Measurements from ENCODE around the gene SNX32.

The SNX32 gene

DNA sequence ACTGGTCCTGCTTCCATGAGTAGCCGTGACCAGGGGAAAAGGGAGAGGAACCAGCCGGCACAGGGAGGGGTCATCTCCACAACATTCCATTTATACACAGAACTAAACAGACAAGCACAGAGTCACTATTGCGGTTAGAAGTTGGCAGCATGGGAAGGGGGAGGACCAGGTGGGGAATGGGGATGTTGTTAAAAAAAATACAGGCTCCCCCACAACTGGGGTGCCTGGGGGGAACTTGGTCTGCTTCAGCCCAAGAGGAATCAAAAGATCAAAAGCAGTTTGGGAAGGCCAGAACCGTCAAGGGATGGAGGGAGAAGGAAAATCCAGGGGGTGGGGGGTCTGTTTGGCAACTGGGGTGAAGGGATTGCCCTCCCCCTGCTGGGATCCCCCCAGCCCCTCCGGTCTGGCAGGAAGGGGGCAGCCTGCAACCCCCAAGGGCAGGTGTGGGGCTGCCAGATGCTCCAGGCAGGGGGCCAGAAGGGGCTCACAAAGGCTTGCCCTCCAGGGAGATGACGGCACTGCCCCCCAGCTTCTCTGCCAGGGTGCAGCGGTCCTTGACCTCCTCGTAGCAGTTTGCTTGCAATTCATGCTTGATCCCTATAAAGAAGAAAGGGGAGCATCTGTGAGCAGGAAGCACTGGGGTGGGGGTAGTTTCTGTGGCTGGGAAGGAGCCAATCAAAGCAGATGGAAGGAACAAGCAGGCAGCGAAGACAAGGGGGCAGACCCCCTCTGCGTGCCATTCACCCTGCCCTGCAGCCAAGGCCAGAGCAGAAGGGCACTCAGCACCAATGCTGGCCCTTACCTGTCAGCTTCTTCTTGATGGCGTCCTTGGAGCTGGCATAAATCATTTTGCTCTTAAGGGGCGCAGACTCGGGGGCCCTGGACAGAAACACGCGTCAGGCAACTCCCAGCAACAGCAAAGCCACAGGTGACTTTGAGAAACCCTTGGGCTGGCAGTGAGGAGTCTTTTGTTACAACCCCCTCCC, 21.4 kb downstream of the SNX32 start:
- no peak for DNase-seq (ENCODE audit: low read depth, low spot score)

GRCh38 chr11:65855927-65856363, 22.2 kb downstream of the SNX32 start:
- peak; percentile 1 for DNase-seq (ENCODE audit: low read depth, low spot score)

GRCh38 chr11:65856689-65857499, 23.1 kb downstream of the SNX32 start:
- peak; percentile 83 for DNase-seq (ENCODE audit: low read depth, low spot score)

GRCh38 chr11:65857500-65857852, 23.7 kb downstream of the SNX32 start:
- DNase-seq (ENCODE audit: low read depth, low spot score), result no peak

- peak; percentile 100 for DNase-seq (ENCODE audit: low read depth, low spot score)
These were observed 24.3 kb downstream of the SNX32 start, which contains the start of gene CFL1 for GRCh38 chr11:65857853-65858680. Gene CFL1 (minus strand): TSS chr11:65858180. CDS start chr11:65858099, 81 bp downstream.

- DNase-seq (ENCODE audit: low read depth, low spot score), result peak; percentile 43
These were observed 24.9 kb downstream of the SNX32 start for GRCh38 chr11:65858681-65859087.

- peak; percentile 100 for DNase-seq (ENCODE audit: low read depth, low spot score)
These were observed 25.5 kb downstream of the SNX32 start for GRCh38 chr11:65859095-65859811.

DNA sequence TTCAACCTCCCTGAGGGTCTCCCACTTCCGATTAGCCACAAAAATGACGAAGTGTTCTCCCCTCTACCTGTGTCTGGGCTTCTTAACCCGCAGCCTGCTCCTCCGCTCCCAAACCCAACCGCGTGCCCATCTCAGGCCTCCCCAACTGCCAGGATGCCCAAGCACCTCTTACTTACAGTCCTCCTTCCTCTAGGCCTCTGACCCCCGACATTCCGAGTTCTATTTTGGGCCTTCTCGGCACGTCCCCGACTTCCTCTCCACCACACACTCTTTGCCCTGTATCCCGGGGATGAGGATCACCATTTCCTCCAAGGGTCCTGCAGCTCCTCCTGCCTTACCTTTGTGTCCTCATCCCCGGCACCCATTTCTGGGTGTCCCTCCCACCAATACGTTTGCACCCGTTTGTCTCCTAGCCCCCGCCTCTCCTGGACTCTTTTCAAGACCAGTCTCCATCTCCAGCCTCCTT, 26.1 kb downstream of the SNX32 start:
- no peak for DNase-seq (ENCODE audit: low read depth, low spot score)

DNA sequence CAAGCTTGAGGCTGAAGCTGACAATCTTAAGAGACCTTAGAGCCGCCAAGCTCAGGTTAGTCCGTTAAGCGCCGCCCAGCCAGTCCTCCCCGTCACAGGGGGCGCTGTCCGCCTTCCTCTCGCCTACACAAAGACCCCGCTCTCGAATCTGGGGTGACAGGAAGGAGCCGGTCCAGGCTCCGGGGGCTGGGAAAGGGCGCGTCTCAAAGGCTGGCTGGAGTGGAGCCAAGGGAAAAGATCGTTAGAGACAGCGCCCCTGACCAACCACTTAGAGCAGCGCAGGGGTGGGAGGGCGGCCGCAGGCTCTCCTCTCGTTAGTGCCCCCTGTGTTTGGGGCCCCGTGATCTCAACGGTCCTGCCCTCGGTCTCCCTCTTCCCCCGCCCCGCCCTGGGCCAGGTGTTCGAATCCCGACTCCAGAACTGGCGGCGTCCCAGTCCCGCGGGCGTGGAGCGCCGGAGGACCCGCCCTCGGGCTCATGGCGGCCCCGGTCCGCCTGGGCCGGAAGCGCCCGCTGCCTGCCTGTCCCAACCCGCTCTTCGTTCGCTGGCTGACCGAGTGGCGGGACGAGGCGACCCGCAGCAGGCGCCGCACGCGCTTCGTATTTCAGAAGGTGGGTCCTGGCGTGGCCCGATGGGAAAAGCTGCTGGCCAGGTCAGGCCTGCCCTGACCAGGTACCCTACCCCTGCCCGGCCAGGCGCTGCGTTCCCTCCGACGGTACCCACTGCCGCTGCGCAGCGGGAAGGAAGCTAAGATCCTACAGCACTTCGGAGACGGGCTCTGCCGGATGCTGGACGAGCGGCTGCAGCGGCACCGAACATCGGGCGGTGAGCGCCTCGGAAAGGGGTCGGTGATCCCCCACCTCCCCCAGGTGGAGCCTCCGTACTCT, 26.8 kb downstream of the SNX32 start, which contains the start of gene MUS81:
Gene MUS81, plus strand, starts transcription at position 156 of the 887 bp plus-strand sequence. Its CDS starts 321 bp downstream, at position 477.
- DNase-seq (ENCODE audit: low read depth, low spot score), result peak; percentile 99

DNA sequence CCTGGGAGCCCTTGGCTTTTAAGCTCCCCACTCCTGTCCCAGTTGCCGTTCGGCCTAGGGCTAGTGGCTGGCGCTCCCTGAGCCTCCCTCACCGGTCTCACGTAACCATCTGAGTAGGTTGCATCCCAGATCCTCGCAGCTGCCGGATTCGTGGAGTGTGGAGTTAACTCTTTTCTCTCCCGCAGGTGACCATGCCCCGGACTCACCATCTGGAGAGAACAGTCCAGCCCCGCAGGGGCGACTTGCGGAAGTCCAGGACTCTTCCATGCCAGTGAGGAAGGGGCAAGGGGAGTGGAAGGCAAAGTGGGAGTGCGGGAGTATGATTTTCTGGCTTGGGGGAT, 27.4 kb downstream of the SNX32 start:
- DNase-seq (ENCODE audit: low read depth, low spot score), result peak; percentile 30

DNA sequence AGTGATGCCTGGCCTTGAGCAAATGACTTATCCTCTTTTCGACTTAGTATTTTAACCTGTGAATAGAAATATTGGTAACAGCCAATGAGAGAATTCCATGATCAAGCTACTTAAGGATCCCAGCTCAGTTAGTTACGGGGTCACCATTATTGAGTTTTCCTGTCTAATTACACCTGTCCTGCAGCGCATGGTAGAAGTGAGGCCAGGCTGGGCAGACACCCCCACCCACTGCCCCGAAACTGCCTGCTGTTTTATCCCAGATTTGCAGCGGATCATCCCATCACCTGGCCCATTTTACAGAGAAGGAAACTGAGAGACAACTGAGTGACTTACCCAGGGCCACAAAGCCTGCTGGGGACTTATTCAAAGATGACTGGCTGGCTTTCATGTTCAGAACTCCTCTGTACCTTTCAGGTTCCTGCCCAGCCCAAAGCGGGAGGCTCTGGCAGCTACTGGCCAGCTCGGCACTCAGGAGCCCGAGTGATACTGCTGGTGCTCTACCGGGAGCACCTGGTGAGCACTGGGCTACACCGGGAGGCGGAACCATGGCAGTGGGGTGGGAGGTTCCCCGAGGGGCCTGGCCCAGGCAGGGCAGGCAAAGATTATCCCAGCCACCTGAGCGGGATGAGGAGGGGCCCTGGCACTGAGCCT, 27.9 kb downstream of the SNX32 start:
- DNase-seq (ENCODE audit: low read depth, low spot score), result no peak

DNA sequence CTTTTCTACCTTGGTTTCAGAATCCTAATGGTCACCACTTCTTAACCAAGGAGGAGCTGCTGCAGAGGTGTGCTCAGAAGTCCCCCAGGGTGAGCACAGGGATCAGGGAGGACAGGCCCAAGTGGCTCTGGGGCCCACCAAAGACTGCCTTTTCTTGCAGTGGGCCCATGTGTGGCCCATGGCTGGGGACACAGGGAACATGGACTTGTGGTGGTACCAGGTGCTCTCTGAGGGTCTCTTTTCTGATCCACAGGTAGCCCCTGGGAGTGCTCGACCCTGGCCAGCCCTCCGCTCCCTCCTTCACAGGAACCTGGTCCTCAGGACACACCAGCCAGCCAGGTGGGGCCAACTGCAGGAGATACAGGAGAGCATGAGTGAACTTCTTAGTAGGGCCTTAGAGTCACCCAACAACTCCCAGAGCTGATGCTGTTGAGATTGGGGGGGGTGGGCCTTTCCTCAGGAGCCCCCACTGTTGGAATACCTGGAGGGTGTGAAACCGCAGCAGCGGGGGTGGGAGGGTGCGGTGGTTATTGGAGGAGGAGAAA, 28.5 kb downstream of the SNX32 start:
- DNase-seq (ENCODE audit: low read depth, low spot score), result no peak

GRCh38 chr11:65862941-65863888, 29.5 kb downstream of the SNX32 start:
- no peak for DNase-seq (ENCODE audit: low read depth, low spot score)

DNA sequence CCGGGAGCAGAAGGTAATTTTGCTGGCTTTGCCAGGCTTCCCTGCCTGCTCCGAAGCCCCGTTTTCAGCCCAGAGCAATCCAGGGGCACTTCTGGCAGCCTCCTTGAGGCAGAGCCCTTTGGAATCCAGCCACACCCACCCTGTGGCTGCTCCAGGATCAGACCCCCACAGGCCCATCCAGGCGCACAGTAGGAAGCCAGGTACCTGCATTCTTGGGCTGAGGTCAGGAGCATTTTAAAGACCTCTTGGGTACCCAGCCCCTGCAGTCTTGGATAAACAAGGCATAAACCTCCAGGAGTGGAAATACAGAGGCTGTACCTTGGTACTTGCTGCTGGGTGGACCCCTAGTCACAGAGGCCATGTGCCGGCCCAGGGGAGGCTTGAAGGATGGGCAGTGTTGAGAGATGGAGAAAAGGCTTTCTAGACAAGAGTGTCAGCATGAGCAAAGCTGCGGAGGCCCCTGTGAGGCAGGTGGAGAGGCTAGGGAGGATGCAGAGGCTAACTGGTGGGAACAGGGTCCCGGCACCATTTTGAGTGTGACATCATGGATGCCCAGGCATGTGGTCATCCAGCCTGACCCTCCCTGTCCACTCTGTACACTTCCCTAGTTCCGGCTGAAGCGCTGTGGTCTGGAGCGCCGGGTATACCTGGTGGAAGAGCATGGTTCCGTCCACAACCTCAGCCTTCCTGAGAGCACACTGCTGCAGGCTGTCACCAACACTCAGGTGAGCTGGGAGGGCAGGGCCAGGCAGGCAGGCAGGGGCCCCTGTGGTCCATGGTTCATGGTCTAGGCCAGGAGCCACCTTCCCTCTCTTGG, 30.3 kb downstream of the SNX32 start:
- DNase-seq (ENCODE audit: low read depth, low spot score), result no peak

DNA sequence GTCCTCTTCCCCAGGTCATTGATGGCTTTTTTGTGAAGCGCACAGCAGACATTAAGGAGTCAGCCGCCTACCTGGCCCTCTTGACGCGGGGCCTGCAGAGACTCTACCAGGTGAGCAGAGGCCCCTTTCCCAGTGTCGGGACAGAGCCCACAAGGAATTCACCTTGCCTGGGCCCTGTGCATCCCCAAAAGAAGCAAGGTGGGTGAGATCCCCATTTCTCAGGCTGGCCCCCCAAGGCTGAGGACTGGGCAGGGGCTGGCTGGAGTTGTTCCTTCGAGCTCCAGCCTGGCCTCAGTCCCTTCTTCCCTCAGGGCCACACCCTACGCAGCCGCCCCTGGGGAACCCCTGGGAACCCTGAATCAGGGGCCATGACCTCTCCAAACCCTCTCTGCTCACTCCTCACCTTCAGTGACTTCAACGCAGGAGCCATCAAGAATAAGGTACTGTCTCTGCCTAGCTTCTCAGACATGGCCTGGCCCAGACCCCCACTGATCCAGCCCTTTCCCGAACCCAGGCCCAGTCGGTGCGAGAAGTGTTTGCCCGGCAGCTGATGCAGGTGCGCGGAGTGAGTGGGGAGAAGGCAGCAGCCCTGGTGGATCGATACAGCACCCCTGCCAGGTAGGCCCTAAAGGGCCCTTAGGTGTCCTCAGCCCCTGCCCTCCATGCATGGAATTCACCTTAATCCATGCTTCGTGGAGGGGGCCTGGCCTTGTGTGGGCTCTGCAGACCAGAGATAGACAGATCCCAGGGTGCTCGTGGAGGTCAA, 31.1 kb downstream of the SNX32 start:
- DNase-seq (ENCODE audit: low read depth, low spot score), result no peak

- DNase-seq (ENCODE audit: low read depth, low spot score), result no peak
These were observed 31.9 kb downstream of the SNX32 start for GRCh38 chr11:65865550-65866172.

All from astrocyte of the hippocampus (primary cell).